ENCODE data around the gene ZMYM4.

GRCh38 chr1:35461966-35462651 is 193.6 kb downstream of the ZMYM4 start:
- TF ChIP-seq CTCF (IDR thresholded peaks at IDR 0.05) (no peak), POLR2A (IDR thresholded peaks at IDR 0.05) (no peak)
